ENCODE data around the gene SRSF4. TPM values are rescaled to one million over a fixed set of nuclear protein-coding genes. Genes with fewer than 3 reads are reported as not detected.

SRSF4 gene
- total and polyA plus RNA-seq, 2 of the 8 experiments (the other 6 are each of a cell fraction or from before 2014, with no cell fraction given), result 34.9 to 86.5 TPM

DNA sequence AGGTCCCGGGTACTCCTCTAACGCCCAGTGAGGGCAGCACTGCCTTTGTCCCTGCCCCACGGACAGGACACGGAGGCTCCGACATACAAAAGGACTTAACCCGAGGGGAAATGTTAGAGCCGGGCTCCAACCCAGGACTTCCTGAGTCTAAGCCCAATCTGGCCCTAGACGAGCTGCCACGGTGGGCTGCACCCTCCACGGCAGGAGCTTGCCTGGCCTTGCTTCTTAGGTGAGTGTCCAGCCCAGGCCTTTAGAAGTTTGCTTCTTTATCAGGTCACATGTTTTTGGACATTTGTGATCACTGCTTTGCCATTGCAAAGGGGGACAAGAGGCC, 47.0 kb downstream of the SRSF4 start:
- Histone ChIP-seq H3K4me1 (replicated peaks in 1 of 4; ENCODE audit: control insufficient read depth in 3 of 4, insufficient read depth in 4 of 4, low read length in 3 of 4) (peaks cover 0 to 4% (median under 1%) of the 10 kb centered on the region in 4 experiments; a peak in 3 of 7 replicates), H3K79me1 (ENCODE audit: low read depth, low read length) (no peaks in the 10 kb centered on the region), H2BK120ac (replicated peaks; ENCODE audit: low read depth, low read length) (no peak overlapping the region), H4K8ac (ENCODE audit: extremely low read depth, insufficient read depth, low read length) (no peak overlapping the region; the same call in 1 of the 2 replicates), H4K20me1 (replicated peaks in 1 of 2; ENCODE audit: control insufficient read depth in 1 of 2, insufficient read depth in 2 of 2, low read length in 2 of 2) (no peaks in the 10 kb centered on the region), H3K23me2 (ENCODE audit: low read depth, low read length) (no peaks in the 10 kb centered on the region), H3K79me2 (ENCODE audit: control insufficient read depth in 1 of 2, insufficient read depth in 2 of 2, low read length in 2 of 2) (no peaks in the 10 kb centered on the region), H2BK20ac (ENCODE audit: low read length) (no peak overlapping the region; the same call in 1 of the 2 replicates), H3K9me3 (ENCODE audit: insufficient read depth in 2 of 2, low read depth in 1 of 2, low read length in 1 of 2) (no peaks in the 10 kb centered on the region), H3K23ac (ENCODE audit: insufficient read length) (no peak overlapping the region), H3K9ac (replicated peaks in 1 of 4; ENCODE audit: extremely low read depth in 1 of 4, low read depth in 3 of 4, low read length in 3 of 4) (no peak overlapping the region), H4K91ac (replicated peaks; ENCODE audit: insufficient read length, low read length) (peak overlapping the region; percentile 74), H2BK15ac (ENCODE audit: low read length) (no peak overlapping the region; the same call in 1 of the 2 replicates), H2BK12ac (ENCODE audit: low read depth, low read length) (peak overlapping the region; percentile 88; the same call in 1 of the 2 replicates), H3K18ac (ENCODE audit: extremely low read depth, low read length) (peak overlapping the region; percentile 71; the same call in 1 of the 2 replicates), H2AK5ac (ENCODE audit: low read depth, low read length) (no peak overlapping the region), H3K4ac (replicated peaks; ENCODE audit: insufficient read length, low read depth, low read length) (peak overlapping the region; percentile 77), H3K14ac (ENCODE audit: insufficient read length) (no peak overlapping the region), H3K27ac (ENCODE audit: low read depth, low read length) (no peak overlapping the region), H4K5ac (ENCODE audit: insufficient read length, low read depth, low read length) (no peak overlapping the region), H3K27me3 (replicated peaks in 1 of 4; ENCODE audit: control insufficient read depth in 3 of 4, extremely low read depth in 1 of 4, insufficient read depth in 3 of 4, low read length in 3 of 4) (no peaks in the 10 kb centered on the region), H3K4me3 (ENCODE audit: extremely low read depth in 1 of 4, insufficient read depth in 2 of 4, low read depth in 3 of 4, low read length in 4 of 4) (no peak overlapping the region), H3K4me2 (ENCODE audit: insufficient read depth in 1 of 2, low read depth in 2 of 2, low read length in 2 of 2) (no peak overlapping the region), H3K36me3 (ENCODE audit: control insufficient read depth in 2 of 4, insufficient read depth in 4 of 4, low read length in 3 of 4) (no peaks in the 10 kb centered on the region), H3K56ac (replicated peaks; ENCODE audit: insufficient read length, low read depth, low read length) (no peak overlapping the region), H2AFZ (ENCODE audit: low read length) (no peak overlapping the region), H2BK5ac (ENCODE audit: low read depth, low read length) (0 out of 2 replicates have a peak overlapping the region, but pooled peaks have one; percentile 12)
- DNase-seq (ENCODE audit: low read depth in 1 of 2, low spot score in 2 of 2) (no peak), FAIRE-seq (no peak)
- ChIA-PET CTCF (ENCODE audit: partially characterized antibody) (interaction anchor here (1.0 to 3.5 kb wide), 6 partner anchors 10 to 247 kb away, joined by 3 to 13 read pairs (median 3); partner anchors contain the start of gene TMEM200B), POLR2A (ENCODE audit: partially characterized antibody) (interaction anchor here (0.6 to 2.7 kb wide), 5 partner anchors 10 to 47 kb away, joined by 3 to 19 read pairs (median 4); partner anchors contain the start of gene SRSF4)
- WGBS, 2 experiments (ENCODE audit: extremely low coverage in 1 of 2, insufficient coverage in 1 of 2, insufficient read length in 1 of 2, insufficient replicate concordance in 2 of 2, low coverage in 1 of 2, low lambda C conversion rate in 2 of 2, missing lambda C conversion rate in 1 of 2), result 94% methylated on average over 10 of the region's 10 CpGs; no CpG with 5 or more reads in 1 of the 2 experiments
- TF ChIP-seq YY1 (IDR thresholded peaks at IDR 0.05; ENCODE audit: low read depth, low read length) (no peak), CBX8 (IDR thresholded peaks at IDR 0.05; ENCODE audit: borderline replicate concordance, low read depth, low read length) (no peak), TAF7 (optimal IDR thresholded peaks at IDR 0.05; ENCODE audit: borderline replicate concordance, low read depth, low read length) (no peak), POU5F1 (IDR thresholded peaks at IDR 0.05; ENCODE audit: low read depth, low read length) (no peak), CTBP2 (IDR thresholded peaks at IDR 0.05; ENCODE audit: borderline replicate concordance, insufficient read depth, insufficient read length, low read length) (no peak), ASH2L (IDR thresholded peaks at IDR 0.05; ENCODE audit: low read length) (no peak), SIX5 (IDR thresholded peaks at IDR 0.05; ENCODE audit: low read depth, low read length) (no peak), RXRA (IDR thresholded peaks at IDR 0.05; ENCODE audit: insufficient read depth, low read depth, low read length) (no peak)
- TF ChIP-seq, protein P1, sequence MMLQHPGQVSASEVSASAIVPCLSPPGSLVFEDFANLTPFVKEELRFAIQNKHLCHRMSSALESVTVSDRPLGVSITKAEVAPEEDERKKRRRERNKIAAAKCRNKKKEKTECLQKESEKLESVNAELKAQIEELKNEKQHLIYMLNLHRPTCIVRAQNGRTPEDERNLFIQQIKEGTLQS (IDR thresholded peaks at IDR 0.05; ENCODE audit: insufficient read depth, low read depth, low read length), result no peak

Data from H1 (cell line).